ENCODE results near the gene ACBD5.
"Not testable (repeated sequence)": the region's sequence is repeated elsewhere in the genome, so short reads cannot be mapped to it uniquely, and the experiment has no call there.

DNA sequence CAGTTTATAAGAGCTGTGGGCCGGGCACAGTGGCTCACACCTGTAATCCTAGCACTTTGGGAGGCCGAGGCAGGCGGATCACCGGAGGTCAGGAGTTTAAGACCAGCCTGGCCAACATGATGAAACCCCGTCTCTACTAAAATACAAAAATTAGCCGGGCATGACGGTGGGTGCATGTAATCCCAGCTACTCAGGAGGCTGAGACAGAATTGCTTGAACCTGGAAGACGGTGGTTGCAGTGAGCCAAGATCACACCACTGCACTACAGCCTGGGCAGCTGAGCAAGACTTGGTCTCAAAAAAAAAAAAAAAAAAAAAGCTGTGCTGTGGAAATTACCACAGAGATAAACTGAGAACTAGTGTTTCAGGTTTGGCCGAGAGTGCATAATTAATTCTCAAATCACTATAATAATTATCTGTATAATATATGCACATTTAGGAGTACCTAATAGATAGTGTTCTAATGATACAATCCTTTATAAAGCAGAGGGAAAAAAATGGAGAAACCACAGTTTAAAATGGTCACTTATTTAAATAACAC, 3.9 kb downstream of the ACBD5 start:
- TF ChIP-seq, protein P1, sequence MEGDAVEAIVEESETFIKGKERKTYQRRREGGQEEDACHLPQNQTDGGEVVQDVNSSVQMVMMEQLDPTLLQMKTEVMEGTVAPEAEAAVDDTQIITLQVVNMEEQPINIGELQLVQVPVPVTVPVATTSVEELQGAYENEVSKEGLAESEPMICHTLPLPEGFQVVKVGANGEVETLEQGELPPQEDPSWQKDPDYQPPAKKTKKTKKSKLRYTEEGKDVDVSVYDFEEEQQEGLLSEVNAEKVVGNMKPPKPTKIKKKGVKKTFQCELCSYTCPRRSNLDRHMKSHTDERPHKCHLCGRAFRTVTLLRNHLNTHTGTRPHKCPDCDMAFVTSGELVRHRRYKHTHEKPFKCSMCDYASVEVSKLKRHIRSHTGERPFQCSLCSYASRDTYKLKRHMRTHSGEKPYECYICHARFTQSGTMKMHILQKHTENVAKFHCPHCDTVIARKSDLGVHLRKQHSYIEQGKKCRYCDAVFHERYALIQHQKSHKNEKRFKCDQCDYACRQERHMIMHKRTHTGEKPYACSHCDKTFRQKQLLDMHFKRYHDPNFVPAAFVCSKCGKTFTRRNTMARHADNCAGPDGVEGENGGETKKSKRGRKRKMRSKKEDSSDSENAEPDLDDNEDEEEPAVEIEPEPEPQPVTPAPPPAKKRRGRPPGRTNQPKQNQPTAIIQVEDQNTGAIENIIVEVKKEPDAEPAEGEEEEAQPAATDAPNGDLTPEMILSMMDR (IDR thresholded peaks at IDR 0.05) = not testable (repeated sequence)
- not testable (repeated sequence) for TF ChIP-seq POLR2A, EP300 (IDR thresholded peaks at IDR 0.05)

Measured in ovary (tissue), 3 donors.